GM18502 (cell line): ENCODE results near the gene CACNA1E.

Experiments
- ATAC-seq: cut with Tn5 transposase; IDR thresholded peaks from one replicate; pipeline ENCODE4 v1.9.1; 2021; ENCODE audit warnings: mild to moderate bottlenecking; ENCODE audit not compliant: unreplicated experiment, poor library complexity

The CACNA1E gene

DNA sequence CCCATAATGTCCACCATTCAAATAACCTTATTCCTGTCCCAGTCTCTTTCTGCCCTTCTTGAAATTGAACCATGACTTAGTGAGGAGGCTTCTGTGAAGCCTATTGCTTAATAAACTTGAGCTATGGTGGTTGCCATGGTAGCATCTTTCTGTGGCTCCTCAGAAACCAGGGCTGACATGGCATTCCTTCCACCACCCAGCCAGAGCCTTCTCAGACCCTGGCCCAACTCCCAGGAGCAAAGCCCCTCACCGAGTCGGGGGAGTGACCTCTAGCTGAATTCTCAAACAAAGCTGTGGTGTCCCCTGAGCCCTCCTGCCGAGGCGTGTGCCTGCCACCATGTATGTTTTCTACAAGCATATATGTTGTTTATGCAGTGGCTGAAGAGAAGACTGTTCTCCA is 259.1 kb downstream of the CACNA1E start:
- no peak for ATAC-seq

DNA sequence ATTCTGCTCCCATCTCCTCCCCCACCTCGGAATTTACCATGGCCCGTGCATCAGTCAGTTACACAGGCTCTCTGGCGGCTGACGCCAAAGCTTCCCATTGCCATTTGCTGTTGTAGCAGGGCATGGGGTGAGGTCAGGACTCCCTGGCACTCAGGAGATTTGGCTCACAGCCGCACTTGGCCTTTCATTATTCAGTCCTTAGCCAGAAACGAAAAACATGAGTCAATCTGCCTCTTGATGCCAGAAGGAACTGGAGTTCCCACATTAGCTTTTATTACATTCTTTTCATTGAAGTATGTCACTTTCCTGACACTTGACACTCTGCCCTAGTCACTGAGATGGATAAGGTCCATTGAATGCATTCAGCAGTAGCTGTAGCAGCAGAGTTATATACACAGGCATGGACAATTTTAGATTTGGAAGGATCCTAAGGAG is 260.6 kb downstream of the CACNA1E start:
- no peak for ATAC-seq

DNA sequence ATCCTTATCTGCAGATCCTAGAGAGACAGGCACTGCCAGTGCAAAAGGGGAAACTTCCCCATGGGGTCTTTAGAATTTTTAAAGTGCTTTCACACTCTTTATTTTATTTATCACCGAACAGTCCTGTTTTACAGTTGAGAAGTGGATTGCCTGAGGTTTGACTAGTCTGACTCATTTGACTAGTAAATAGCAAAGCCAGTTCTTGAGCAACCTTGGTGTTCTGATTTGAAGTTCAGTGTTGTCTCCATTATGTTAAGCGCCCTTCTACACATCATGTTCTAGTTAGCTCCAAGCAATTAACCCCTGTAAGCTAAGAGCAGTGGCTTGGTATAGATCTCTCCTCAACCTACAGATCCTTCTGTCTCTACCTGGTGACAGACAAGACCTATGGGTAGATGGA is 262.9 kb downstream of the CACNA1E start:
- ATAC-seq: no peak

DNA sequence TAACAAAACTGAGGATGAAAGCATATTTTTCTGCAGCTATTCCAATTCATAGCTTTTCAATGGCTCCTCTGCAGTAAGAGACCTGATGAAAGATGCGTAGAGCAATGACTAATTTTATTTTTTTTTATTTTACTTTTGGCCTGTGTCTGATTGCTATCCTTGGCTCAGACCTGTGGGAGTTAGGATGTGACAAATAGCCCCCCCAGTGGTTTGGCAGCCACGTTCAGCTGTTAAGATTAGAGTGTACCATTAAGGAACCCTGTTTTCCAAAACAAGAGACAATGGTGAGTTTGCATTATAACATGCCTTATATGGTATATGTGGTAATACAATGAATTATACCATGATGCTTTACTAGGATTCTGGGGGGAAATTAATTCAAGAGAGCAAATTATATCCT is 264.7 kb downstream of the CACNA1E start:
- no peak for ATAC-seq

DNA sequence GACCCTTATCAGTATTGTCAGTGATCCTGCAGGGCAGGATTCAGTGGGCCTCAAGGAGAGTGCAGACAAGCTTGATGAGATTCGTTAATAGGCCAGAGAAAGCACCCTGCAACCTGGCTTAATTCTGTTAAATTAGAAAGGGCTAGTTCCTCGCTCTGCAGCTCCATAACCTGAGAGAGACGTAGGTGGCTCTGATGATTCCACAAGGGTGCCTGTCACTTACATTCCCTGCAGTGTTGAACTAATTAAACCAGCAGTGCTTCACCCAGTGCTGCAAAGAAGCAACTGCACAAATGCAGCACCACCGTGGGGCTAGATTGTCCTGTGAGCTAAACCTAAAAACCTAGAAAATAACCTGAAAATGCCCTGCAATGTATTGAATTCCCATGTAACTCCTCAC is 270.8 kb downstream of the CACNA1E start:
- ATAC-seq: no peak

DNA sequence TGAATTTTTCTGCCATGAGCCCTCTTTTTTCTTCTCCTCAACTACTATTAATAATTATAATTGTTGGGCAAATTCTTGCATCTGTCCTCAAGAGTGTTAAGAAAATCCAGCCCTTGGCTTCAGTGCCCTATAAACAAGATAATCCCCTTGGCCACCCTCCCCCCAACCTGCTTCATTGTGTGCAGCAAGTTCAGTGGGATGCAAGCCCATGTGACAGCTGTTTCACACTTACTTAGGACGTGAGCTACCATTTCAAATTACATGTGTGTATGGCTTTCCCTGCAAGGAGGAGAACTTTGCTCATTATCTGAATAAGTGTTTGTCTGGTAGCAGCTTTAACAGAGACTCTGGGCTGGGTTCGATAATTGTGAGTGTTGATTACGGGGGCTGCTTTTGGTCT is 276.2 kb downstream of the CACNA1E start:
- ATAC-seq: no peak

DNA sequence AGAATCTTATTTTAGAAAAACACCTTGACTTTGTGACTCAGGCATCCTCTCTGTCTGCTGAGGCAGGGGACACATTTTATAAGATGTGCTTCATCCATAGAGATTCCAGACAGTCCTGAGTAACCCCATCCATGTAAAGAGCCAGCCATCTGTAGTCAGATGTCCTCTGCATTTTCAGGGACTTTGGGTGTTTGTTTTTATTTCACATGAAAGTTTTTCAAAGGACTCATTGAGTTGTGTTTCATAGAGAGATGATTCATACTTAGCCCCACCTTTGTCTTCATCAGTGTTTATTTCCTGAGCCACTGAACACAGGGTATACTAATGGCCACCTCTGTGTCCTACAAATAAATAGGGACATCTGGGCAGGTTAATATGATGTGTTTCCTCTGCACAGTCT is 280.4 kb downstream of the CACNA1E start:
- ATAC-seq: no peak

DNA sequence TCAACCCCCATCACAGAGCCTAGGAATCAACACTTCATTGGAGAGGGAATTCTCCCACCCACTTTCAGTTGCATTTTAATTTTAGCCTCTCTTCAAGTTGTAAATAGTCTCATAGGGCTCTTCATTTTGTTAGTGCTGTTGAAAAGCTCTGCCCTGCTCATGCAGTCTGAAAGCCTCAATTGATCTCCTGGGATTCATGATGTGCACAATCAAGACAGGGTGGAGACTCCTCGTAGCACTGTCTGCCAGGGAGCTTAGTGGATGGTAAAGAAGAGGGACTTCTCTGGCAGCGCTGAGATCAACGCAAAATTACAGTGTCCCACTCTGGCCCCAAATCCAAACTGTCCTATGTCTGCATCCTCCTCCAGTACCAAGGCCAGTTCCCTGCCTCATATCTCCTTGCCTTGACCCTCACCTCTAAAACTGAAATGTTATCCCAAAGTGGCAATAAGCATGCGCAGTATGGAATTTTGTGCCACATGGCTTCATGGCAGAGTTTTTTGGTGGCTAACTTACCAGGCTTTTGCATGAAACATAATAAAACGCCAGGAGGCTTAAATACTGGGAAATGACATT is 282.2 kb downstream of the CACNA1E start:
- ATAC-seq: no peak

DNA sequence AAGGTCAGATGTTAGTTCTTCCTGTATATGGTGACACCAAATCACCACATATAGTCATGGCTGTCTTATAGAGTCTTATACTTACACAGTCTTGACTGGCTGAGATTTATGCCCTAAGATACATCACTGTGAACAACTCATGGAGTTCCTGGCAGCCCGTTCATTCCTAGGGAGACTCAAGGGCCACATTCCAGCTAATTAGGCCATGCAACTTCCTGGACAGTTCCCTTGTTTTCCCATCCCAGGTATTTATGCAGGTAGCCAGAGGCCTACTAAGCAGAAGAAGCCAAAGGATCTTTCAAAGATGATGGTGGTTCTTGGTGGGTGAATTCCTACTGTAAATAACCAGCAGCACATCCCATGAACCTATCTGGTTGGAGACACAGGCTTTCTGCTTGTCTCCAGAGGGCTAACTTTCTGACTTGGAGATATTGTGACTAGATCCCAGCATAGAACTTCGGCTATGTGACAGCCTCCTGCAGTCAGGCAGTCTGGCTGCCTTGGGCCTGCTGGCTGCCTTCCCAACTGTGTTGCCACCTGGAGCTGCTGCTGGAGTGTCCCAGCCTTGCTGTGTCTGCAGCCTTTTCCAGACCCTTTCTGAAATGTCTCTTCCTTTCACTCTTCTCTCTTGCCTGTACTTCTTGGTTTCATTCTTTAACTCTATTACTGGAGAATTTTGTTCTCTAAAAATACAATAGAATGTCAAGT is 283.8 kb downstream of the CACNA1E start:
- no peak for ATAC-seq

DNA sequence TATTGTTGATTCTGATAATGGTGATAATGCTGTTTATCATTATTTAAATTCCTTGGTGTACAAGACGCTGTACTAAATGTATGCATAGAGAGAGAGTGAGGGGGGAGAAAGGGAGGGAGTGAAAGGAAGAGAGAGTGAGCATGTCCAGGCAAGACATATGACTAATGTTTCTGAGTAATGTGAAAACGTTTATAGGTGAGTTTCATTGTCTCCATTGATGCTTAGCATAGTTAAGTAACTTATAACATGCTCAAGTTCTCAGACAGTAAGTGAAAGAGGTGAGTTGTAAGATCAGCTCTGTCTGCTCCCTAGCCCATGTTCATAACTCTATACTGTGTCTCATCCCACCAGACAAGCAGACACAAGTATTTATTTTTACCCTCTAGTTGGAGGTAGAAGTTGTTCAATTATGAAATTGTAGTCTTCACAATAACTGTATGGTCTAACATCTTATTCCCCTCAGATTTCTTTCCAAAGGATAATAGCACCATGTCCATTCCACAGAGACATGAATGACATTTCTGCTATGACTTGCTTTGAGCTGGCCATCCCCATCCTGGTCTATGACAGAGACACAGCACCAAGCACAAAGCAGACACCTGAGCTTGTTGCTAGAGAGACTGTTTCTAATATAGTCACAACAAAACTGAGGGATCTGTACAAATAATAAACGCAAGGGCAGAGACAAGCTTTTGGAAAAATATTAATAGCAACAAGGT is 285.1 kb downstream of the CACNA1E start:
- no peak for ATAC-seq

DNA sequence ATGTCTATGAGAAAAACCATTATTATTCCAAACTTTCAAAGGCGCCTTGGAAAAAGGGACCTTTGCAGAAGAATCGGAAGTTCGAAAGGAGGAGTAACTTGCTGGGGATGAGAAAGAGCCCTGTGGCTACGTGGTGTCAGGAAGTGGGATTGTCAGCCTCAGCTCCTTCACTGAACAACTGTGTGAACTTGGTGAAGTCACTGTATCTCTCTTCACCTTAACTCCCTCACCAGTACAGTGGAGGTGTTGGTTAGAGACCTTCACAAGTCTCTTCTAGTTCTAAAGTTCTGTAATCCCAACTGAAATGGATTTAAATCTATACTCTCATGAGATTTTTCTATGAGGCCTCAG is 285.6 kb downstream of the CACNA1E start:
- ATAC-seq: no peak

DNA sequence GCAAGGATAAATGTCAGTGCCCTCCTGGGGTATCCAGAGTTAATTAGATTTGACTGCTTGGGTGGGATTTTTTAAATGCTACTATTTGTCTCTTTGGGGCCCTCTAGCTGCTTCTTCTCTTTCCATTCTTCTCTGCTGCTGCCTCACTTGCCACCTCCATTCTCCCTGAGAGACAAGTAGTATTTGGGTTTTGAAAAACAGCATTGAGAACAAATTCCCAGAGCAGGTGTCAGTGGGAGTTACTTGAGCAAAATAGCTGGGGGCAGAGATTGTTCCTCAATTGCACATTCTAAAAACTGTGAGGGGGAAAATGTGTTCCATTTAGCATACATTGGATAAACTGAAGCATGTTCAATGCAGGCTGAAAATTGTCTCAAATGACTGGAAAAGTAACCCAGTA is 286.5 kb downstream of the CACNA1E start:
- ATAC-seq: no peak

DNA sequence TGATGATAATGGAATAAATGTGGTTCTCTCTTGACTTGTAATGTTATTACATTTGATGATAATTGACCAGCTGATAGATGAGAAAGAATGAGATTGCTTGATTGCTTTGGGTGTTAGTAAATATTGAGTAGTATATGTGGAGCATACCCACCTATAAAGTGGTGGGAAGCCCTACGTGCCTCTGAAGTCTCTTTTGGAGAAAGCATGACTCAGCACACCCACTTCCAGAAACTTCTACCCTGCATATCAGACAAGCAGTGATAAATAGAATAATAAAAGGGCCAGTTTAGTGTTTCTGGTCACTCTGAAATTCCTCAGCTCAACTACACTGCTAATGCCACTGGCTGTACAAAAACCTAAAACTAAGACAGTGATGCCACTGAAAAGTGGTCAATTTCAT is 289.4 kb downstream of the CACNA1E start:
- no peak for ATAC-seq

DNA sequence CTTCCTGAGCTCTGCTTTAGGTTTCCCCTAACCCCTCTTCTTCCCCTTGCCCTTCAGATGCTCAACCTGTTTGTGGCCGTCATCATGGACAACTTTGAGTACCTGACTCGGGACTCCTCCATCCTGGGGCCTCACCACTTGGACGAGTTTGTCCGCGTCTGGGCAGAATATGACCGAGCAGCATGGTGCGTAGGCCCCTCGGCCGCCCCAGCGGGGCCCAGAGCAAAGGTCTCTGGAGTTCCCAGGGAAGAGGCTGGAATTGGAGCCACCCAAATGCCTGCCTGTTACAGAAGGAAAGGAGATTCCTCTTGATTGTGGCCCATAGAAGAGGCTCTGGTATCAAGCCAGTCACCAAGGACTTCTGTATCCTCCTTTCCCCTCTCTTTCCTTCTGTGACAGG is 292.7 kb downstream of the CACNA1E start:
- ATAC-seq: no peak

DNA sequence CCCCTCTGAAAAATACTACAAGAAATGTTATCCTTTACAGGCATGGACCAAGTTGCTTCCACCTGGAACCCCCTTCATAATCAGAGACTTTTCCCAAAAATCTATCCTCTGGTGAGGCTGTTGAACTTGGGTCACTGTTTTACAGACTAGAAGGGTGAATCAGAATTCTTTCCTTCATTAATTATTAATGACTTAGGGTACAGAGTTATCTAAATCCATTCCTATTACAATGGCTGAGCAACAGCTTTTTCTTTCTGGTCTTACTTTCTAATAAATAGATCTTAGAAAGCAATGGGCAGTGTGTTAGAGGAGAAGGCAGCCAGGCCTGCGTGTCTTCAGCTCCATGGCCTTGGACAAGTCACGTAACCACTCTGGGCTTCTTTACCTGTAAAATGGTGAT is 294.0 kb downstream of the CACNA1E start:
- ATAC-seq: no peak

DNA sequence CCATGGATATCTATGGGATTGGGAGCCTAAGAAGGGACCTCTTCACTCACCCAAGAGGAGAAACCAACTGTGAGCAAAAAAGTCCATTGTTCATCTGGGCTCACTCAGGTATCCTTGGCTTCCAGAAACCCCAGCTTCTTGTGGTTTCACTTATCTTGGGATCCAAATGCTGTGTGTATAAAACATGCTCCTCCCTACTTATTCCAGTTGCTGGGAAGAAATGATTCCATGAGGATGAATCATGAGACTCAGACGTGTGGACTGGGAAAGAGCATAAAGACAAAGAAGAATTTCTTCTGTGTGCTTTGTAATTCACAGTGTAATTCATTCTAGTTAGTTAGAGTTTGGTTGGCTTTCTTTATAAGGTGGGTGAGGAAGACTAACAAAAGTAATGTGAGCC is 294.5 kb downstream of the CACNA1E start:
- ATAC-seq: no peak

DNA sequence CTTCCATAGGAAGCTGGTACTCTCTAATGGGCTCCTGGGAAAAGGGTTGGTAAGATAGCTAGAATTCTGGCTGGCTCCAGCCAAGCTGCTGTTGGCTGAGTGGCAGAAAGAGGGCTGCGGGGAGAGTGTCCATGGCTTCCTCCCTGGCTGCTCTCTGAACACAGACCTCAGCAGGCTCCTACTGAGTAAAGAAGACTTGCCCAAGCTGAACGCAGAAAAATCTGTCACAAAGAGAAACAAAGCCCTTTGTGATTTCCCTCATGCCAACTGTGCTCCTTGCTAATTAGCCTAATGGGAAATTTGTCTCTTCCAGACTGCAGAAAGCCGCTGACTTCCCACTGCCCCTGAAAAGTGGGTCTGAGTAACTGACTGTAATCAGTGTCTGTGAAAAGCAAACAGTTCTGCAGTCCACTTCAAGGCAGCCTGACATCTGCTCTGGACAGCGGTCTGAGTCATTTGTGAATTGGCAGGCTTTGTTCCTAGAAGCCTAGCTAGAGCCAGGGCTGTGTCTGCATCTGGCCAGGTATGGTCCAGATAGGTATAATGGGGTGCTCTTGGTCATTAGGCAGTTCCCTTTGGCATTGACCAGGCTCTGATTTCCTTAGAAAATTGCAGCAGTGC is 295.4 kb downstream of the CACNA1E start:
- no peak for ATAC-seq

DNA sequence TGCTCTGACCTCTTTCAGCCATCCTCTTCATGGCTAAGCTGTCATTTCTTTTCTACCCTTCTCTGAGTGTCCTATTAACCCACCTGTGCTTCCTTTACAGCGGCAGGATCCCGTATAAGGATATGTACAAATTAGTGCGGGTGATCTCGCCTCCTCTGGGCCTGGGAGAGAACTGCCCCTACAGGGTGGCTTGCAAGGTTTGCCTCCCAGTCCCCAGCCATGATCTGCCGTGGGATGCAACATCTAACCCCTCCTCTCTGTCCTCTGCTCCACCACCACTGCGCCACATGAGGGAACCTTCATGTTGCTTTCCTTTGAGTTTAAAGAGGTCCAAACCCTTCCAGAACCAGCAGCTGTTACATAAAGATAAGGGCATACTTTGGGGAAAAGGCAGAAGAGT is 296.0 kb downstream of the CACNA1E start:
- ATAC-seq: no peak

DNA sequence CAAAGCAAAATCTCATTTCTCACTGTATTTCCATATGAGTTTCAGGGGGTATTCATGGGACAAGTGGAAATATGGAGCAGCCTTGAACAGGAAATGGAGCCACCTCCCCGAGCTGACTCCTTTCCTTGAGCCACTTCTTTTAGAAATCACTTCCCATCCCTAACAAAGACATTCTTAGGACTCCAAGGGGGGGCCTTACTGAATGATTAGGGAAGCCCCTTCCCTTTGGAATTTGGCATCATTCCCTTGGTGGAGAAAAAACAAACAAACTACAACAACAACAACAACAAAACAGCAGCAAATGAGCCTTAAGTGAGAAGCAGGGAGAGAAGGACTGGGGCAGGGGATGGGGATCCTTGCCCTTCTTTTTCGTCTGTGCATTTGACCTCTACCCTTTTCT is 299.9 kb downstream of the CACNA1E start:
- no peak for ATAC-seq

DNA sequence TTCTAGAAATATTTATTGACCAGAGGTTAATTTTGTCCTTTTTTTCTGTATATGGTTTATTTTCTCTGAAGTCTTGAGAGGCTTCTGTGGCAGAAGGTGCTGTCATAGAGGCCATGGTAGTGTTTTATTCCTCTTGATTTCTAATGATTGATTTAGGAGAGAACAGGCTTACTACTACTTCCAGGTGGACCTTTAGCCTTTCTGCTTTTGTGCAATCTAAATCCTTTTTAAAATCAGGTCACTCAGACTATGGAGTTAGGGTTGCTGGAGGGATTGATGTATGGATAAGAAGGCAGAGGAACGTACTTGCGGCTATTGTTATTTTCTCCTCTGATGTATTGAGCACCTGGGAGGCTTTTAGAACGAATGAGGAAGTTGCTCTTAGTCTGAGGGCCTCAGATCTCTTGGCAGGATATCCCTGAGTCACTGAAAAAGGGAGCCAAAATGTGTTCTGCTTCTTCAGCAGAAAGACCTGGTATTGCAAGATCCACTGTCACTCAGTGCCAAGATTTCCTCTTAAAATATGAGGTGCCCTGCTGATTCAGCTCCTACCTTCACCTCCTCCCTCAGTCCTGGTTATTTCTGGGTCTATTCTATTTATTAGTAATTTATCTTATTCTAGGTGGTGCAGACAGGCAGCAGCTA is 300.8 kb downstream of the CACNA1E start:
- no peak for ATAC-seq

DNA sequence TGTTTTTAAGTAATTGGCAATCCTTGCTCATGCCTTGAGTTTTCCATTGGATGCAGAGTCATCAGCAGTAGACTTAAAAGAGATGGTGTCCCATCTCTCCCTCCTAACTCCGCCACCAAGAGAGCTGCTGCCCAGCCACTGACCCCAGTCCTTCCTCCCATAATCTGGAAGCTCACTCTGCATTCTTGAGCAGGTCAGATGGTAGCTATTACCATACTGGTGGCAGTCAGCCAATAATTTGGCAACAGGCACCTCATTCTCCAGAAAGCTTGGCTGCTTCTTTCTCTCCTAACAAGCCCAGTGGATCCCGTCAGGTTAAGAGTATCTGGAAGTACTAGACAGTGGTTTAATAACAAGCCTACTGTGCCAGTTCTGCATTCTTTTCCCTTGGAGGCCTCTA is 306.1 kb downstream of the CACNA1E start:
- ATAC-seq: no peak
